ENCODE measurements around the gene NAA11.

The NAA11 gene

DNA sequence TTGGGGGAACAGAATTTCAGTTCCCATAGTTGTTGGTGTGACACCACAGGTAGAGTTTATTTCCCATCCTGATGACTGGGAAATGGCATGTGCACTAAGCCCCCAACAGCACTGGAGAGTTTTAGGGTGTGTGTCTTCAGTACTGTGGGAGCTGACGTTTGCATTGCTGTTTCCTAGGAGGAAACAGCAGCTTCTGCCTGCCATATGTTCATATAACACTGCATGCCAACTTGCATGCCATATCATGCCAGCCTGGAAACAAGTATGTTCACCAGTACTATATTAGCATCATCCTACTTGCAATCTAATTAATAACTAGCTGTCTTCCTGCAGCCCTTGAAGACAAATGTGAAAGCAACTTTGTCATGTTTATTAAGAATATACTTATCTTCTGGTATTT is 58.2 kb downstream of the NAA11 start:
- ChIA-PET POLR2A (no interaction called here), CTCF (interaction anchor here (1.2 kb wide), 1 partner anchor 63 kb away, joined by 3 read pairs; no protein-coding TSS in a partner anchor)
- no peak overlapping the region for H3K27ac ChIP-seq (ENCODE audit: insufficient read depth in 1 of 2, low read depth in 1 of 2, low read length in 2 of 2, poor library complexity in 1 of 2, severe bottlenecking in 2 of 2)
- DNase-seq = no peak
- no peaks in the 10 kb centered on the region for H3K4me1 ChIP-seq (ENCODE audit: control extremely low read depth in 1 of 4, control insufficient read depth in 4 of 4, insufficient read depth in 4 of 4, low read length in 3 of 4)
- no peak overlapping the region for H3K4me3 ChIP-seq (ENCODE audit: control insufficient read depth in 1 of 7, extremely low read depth in 1 of 7, insufficient read depth in 4 of 7, low read depth in 2 of 7, low read length in 6 of 7)
- no peaks in the 10 kb centered on the region for H3K27me3 ChIP-seq (replicated peaks in 2 of 5; ENCODE audit: control insufficient read depth in 4 of 5, insufficient read depth in 5 of 5, low read length in 4 of 5)
- no CpG with 5 or more reads among the region's 1 CpG for WGBS (ENCODE audit: insufficient coverage)
- no peaks in the 10 kb centered on the region for H3K9me3 ChIP-seq (ENCODE audit: control extremely low read depth in 1 of 5, control insufficient read depth in 4 of 5, insufficient read depth in 2 of 5, low read depth in 1 of 5, low read length in 4 of 5)
- H3K36me3 ChIP-seq (ENCODE audit: control insufficient read depth in 4 of 4, insufficient read depth in 4 of 4, low read length in 3 of 4) = no peaks in the 10 kb centered on the region
